B cell (primary cell): ENCODE data around the gene TBKBP1. TPM values are rescaled to one million over a fixed set of nuclear protein-coding genes. Genes with fewer than 3 reads are reported as not detected.
A peak's percentile ranks its signal among the peaks of the same experiment; 100 is the strongest.

Experiments
- ATAC-seq: fragments of 200-7000 bp; cut with Tn5 transposase; one replicate; pipeline ENCODE4 v1.10.0; 2021; ENCODE audit warnings: low read depth, mild to moderate bottlenecking, moderate number of reproducible peaks, moderate library complexity
- CTCF ChIA-PET: fragments of 350-600 bp; sonication (Branson Sonifier 250); formaldehyde crosslinking; loops from one replicate; lab custom pipeline; 2021; ENCODE audit warnings: antibody characterized with exemption, inconsistent platforms; lab: Charles Lee
- POLR2A ChIA-PET: fragments of 350-600 bp; sonication (Branson Sonifier 250); formaldehyde crosslinking; loops from one replicate; lab custom pipeline; 2021; ENCODE audit warnings: antibody characterized with exemption; lab: Charles Lee
- DNase-seq: peaks from one replicate; pipeline ENCODE4 v3.0.0; 2013
- H2AFZ ChIP-seq: 2 replicates; pipeline ENCODE4 v1.6.1; 2012; ENCODE audit warnings: mild to moderate bottlenecking, low read depth, low read length; ENCODE audit not compliant: insufficient read depth, poor library complexity, severe bottlenecking
- H3K27ac ChIP-seq, 2 donors: 1 replicate in 1 of 2; 2 replicates in 1 of 2; pipeline ENCODE4 v1.5.1; 2012 to 2013; ENCODE audit warnings: low read length in 2 of 2, mild to moderate bottlenecking in 2 of 2, moderate library complexity in 1 of 2
- H3K27me3 ChIP-seq, 4 experiments: fragments of 200-600 bp in 1 of 4; sonication (generic) in 1 of 4; replicated peaks in 1 of 4; 1 replicate in 2 of 4; 2 replicates in 2 of 4; pipeline versions ENCODE4 v1.6.1 to v1.7.0; 2013 to 2016; ENCODE audit warnings: low read length in 3 of 4, mild to moderate bottlenecking in 2 of 4, mixed read lengths in 1 of 4, moderate library complexity in 1 of 4; ENCODE audit not compliant: insufficient read depth in 4 of 4, control insufficient read depth in 3 of 4; ENCODE audit errors: control extremely low read depth in 1 of 4
- H3K36me3 ChIP-seq, 2 experiments: replicated peaks in 1 of 2; 1 replicate in 1 of 2; 2 replicates in 1 of 2; pipeline versions ENCODE4 v1.6.1 to v1.7.1; 2013; ENCODE audit warnings: low read length in 1 of 2; ENCODE audit not compliant: insufficient read depth in 2 of 2, control insufficient read depth in 1 of 2; ENCODE audit errors: control extremely low read depth in 1 of 2, extremely low read depth in 1 of 2
- H3K4me1 ChIP-seq, 2 donors: fragments of 200-600 bp in 1 of 2; sonication (generic) in 1 of 2; 1 replicate in 1 of 2; 2 replicates in 1 of 2; pipeline versions ENCODE4 v1.5.1 to v1.6.1; 2013 to 2017; ENCODE audit warnings: low read length in 2 of 2; ENCODE audit not compliant: control insufficient read depth in 2 of 2, insufficient read depth in 2 of 2
- H3K4me2 ChIP-seq: replicated peaks from 2 replicates; pipeline ENCODE3; 2012; ENCODE audit warnings: mild to moderate bottlenecking, low read depth, low read length; ENCODE audit not compliant: poor library complexity, severe bottlenecking
- H3K4me3 ChIP-seq, 5 experiments: fragments of 200-600 bp in 1 of 5; sonication (generic) in 1 of 5; 1 replicate in 3 of 5; 2 replicates in 2 of 5; pipeline versions ENCODE4 v1.5.1 to v1.7.0; 2011 to 2016; ENCODE audit warnings: low read length in 4 of 5, mild to moderate bottlenecking in 4 of 5, low read depth in 2 of 5, control low read depth in 1 of 5, moderate library complexity in 1 of 5; ENCODE audit not compliant: insufficient read depth in 1 of 5; ENCODE audit errors: control extremely low read depth in 1 of 5, extremely low read depth in 1 of 5
- H3K79me2 ChIP-seq: fragments of 200-600 bp; sonication (generic); one replicate; pipeline ENCODE4 v1.6.0; 2016; ENCODE audit warnings: low read length; ENCODE audit not compliant: control insufficient read depth, insufficient read depth
- H3K9ac ChIP-seq: fragments of 200-600 bp; sonication (generic); 2 replicates; pipeline ENCODE4 v1.6.1; 2017; ENCODE audit warnings: mild to moderate bottlenecking, low read length, moderate library complexity
- H3K9me3 ChIP-seq, 3 donors: one replicate each; pipeline versions ENCODE4 v1.6.1 to v1.7.1; 2013; ENCODE audit warnings: low read length in 2 of 3; ENCODE audit not compliant: control insufficient read depth in 2 of 3, insufficient read depth in 1 of 3; ENCODE audit errors: control extremely low read depth in 1 of 3
- H4K20me1 ChIP-seq: 2 replicates; pipeline ENCODE4 v1.6.0; 2012; ENCODE audit warnings: mild to moderate bottlenecking, low read length; ENCODE audit not compliant: insufficient read depth, control insufficient read depth, poor library complexity, severe bottlenecking
- H3K27ac Mint-ChIP-seq: one replicate; pipeline ENCODE4 v1.8.0; 2021; ENCODE audit warnings: mixed read lengths
- H3K27me3 Mint-ChIP-seq: one replicate; pipeline ENCODE4 v1.8.0; 2021; ENCODE audit warnings: mixed read lengths
- H3K4me1 Mint-ChIP-seq: one replicate; pipeline ENCODE4 v1.8.0; 2021; ENCODE audit warnings: mixed read lengths
- H3K4me3 Mint-ChIP-seq: one replicate; pipeline ENCODE4 v1.8.0; 2021; ENCODE audit warnings: mixed read lengths
- H3K9me3 Mint-ChIP-seq: one replicate; pipeline ENCODE4 v1.8.0; 2022; ENCODE audit warnings: mixed read lengths; ENCODE audit not compliant: insufficient read depth
- CTCF ChIP-seq: fragments of 200-600 bp; IDR thresholded peaks from one replicate; pipeline ENCODE4 v1.8.0; 2022; ENCODE audit warnings: antibody characterized with exemption, mild to moderate bottlenecking
- WGBS: methylation state at CpG from one replicate; pipeline ENCODE4 v1.1.5; 2013; ENCODE audit warnings: missing lambda C conversion rate; ENCODE audit not compliant: insufficient coverage; 5-methylcytosine and 5-hydroxymethylcytosine counted together
- intact Hi-C: fragments of 100-400 bp; cut with micrococcal nuclease; formaldehyde crosslinking; loops from one replicate; pipeline ENCODE4 v1.10.0; 2022
- polyA plus RNA-seq: library from polyadenylated mRNA; depleted of rRNA; stranded (reverse); fragments of >200 nt; gene quantifications from 2 replicates; pipeline ENCODE4 v1.2.3, GENCODE V29; 2012
- total RNA-seq, 2 donors: library from RNA; stranded (reverse); fragments of 120-200 nt in 1 of 2; gene quantifications; 1 replicate in 1 of 2; 2 replicates in 1 of 2; pipeline versions ENCODE4 v1.2.3 to v1.2.4, GENCODE V29; 2013 to 2022

Gene TBKBP1
- total and polyA plus RNA-seq, 2 donors (not counting 1 experiment from before 2014, with no cell fraction given), result 6.6 to 8.4 TPM

GRCh38 chr17:47694581-47695428, 844 bp downstream of the TBKBP1 start:
- peaks cover 0 to 5% (median 2%) of the 10 kb centered on the region in 4 experiments for H3K27me3 ChIP-seq
- peak overlapping the region; percentile 72 for H2AFZ ChIP-seq
- CTCF ChIA-PET, result interaction anchor here (0.9 to 1.6 kb wide), 4 partner anchors 10 to 38 kb away, joined by 4 to 5 read pairs (median 4); partner anchors contain the start of gene TBX21
- peaks cover 23 to 46% of the 10 kb centered on the region in 2 donors for H3K4me1 ChIP-seq
- no peaks in the 10 kb centered on the region for H3K9me3 ChIP-seq
- TF ChIP-seq CTCF, result no peak
- Mint-ChIP-seq H3K27ac (peak overlapping the region; percentile 71), H3K9me3 (no peaks in the 10 kb centered on the region), H3K4me1 (peaks cover 39% of the 10 kb centered on the region), H3K4me3 (peak overlapping the region; percentile 86), H3K27me3 (no peaks in the 10 kb centered on the region)
- peak overlapping the region; percentile 19 to 44 for H3K27ac ChIP-seq
- WGBS, result under 1% methylated on average over 40 of the region's 65 CpGs
- H3K79me2 ChIP-seq, result peaks cover 3% of the 10 kb centered on the region
- H3K9ac ChIP-seq, result peak overlapping the region; percentile 70
- intact Hi-C loops, result loop anchor here (2.0 to 10.0 kb wide), 2 partner anchors 40 to 110 kb away; no protein-coding TSS in a partner anchor
- DNase-seq (peak; percentile 67), ATAC-seq (peak; percentile 43)
- POLR2A ChIA-PET, result interaction anchor here (0.6 to 1.7 kb wide), 6 partner anchors 31 to 370 kb away, joined by 3 to 9 read pairs (median 4); partner anchors contain the start of gene TBX21
- H3K4me3 ChIP-seq, result peak overlapping the region in 4 of 5 experiments; percentile 63 to 73 (median 68)
- peaks cover 4% of the 10 kb centered on the region for H4K20me1 ChIP-seq
- no peaks in the 10 kb centered on the region for H3K36me3 ChIP-seq
- H3K4me2 ChIP-seq, result peak overlapping the region; percentile 98
